Esophagus squamous epithelium (tissue), 4 donors: ENCODE results near the gene CADPS.

Source experiments
- CTCF ChIP-seq, 6 experiments: fragments of 450-650 bp in 4 of 6; fragments of 200-600 bp in 2 of 6; sonication (generic) in 2 of 6; IDR thresholded peaks; one replicate each; pipeline ENCODE4 v1.5.1; 2016 to 2019; ENCODE audit warnings: antibody characterized with exemption in 6 of 6, mild to moderate bottlenecking in 4 of 6, moderate library complexity in 4 of 6
- POLR2A ChIP-seq, 4 donors: fragments of 450-650 bp; IDR thresholded peaks; one replicate each; pipeline ENCODE4 v1.6.1; 2017; ENCODE audit warnings: antibody characterized with exemption in 4 of 4, mild to moderate bottlenecking in 4 of 4, moderate library complexity in 3 of 4

- TF ChIP-seq CTCF (IDR thresholded peaks at IDR 0.05) (no peak), POLR2A (IDR thresholded peaks at IDR 0.05) (no peak)
These were observed 71.9 kb downstream of the CADPS start for GRCh38 chr3:62803276-62803675.
